ACHN (cell line): ENCODE measurements around the gene ANKRD49.
A peak's percentile ranks its signal among the peaks of the same experiment; 100 is the strongest.
"Not testable (repeated sequence)": the region's sequence is repeated elsewhere in the genome, so short reads cannot be mapped to it uniquely, and the experiment has no call there.

Source experiments
- DNase-seq: peaks from one replicate; pipeline ENCODE4 v3.0.0-alpha.2; 2015
- in situ Hi-C: cut with HindIII; loops from 2 replicates; pipeline ENCODE4 v1.10.0; 2017; ENCODE audit warnings: low sequenced_read_pairs, low pct_ligation_motif_present, low pct_unique_long_range_greater_than_20kb

ANKRD49 gene

DNA sequence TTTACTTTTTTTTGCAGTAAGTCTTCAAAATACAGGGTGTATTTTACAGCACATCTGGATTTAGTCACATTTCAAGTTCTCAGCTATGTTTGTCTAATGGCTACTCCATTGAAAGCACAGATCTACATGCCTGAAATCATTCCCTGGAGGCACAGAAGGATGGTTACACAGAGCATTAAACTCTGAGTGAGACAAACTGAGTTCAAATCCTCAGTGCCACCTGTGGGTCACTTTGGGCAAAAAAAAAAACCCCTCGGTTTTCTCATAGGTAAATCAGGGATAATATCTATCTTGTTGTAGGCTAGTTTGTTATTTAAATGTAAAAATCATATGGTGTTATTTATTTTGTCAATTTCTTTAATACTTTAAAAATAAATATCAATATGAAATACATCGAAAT lies 7.7 kb downstream of the ANKRD49 start:
- in situ Hi-C loops, result no loop called here
- DNase-seq, result no peak

DNA sequence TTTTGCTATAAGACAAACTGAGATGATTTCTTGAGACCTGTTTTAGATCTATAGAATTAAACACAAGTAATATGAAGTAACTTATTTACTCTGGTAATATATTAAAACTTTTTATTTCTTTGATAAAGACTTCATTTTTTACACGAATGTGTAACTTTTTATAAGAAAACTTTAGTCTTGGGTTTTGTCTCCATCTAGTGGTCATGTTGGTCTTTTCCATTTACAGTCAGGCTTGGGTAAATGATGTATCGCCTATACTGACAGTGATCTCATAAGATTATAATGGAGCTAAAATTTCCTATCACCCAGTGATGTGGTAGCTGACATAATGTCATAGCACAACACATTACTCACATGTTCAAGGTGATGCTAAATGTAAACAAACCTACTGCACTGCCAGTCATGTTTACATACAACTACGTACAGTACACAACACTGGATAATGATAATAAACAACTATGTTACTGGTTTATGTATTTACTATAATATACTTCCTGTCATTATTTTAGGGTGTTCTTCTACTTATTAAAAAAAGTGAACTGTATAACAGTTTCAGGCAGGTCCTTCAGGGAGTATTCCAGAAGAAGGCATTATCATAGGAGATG lies 11.0 kb downstream of the ANKRD49 start:
- in situ Hi-C loops, result no loop called here
- peak; percentile 54 for DNase-seq

DNA sequence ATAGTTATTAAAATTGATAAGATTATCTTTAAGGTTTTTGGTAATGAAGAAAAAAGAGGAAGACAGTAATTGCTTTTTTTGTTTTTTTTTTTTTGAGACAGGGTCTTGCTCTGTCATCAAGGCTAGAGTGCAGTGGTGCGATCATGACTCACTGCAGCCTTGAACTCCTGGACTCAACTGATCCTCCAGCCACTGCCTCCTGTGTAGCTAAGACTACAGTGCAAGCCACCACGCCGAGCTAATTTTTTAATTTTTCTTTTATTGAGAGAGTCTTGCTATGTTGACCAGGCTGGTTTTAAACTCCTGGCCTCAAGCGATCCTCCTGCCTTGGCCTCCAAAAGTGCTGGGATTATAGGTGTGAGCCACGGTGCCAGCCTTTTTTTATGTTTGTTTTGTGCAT lies 12.7 kb downstream of the ANKRD49 start:
- in situ Hi-C loops, DNase-seq: not testable (repeated sequence)

DNA sequence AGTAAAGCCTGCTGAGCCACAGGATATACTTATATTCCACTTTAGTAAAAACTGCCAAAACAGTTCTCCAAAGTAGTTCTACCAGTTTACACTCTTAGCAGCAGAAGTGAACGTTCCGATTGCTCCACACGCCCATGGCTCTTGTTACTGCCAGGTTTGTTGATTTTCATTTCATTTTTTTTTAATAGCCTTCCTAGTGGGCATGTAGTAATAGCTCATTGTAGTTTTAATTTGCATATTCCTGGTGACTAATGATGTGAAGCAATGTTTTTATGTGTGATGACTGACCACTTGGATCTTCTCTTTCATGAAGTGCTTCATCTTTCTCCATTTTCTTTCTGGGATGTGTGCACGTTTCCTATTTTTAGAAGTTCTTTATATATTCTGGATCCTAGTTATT lies 13.7 kb downstream of the ANKRD49 start:
- in situ Hi-C loops, result no loop called here
- DNase-seq, result no peak

DNA sequence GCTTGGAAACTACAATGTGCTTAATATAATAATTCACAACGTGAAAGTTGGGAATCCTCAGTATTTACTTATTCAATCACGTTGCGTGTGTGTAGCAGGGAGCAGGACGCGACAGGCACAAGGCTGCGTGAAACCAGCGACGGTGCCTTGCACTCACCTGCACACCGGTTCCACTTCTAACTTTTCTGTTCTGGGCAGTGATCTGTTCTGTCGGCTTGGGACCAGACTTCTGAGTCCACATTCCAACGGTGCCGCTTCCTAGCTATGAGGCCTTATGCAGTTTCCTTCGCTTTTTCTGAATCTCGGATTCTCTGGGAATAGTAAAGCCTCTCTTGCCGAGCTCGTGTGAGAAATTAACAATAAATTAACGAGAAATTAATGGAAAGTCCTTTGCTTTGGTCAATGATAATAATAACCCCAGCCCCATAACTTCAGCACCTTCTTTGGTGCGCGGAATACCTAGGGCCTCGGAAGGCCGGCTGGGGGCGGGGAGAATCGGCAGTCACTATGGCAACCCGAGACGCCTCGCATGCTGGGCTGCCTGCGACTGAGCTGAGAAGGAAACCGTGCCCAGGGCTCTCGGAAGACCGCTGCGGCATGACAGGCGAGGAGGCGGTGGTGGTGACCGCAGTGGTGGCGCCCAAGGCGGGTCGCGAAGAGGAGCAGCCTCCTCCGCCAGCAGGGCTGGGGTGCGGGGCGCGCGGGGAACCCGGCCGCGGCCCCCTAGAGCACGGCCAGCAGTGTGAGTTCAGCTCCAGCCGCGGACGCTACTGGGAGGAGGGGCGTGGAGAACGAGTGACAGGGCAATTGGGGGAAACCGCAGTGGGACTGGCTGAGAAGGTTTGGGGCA lies 18.4 kb downstream of the ANKRD49 start, which contains the start of gene C11orf97:
Gene C11orf97, plus strand, starts transcription at position 530 of the 850 bp plus-strand sequence. Its CDS starts 68 bp downstream, at position 598.
- in situ Hi-C loops, result no loop called here
- peak; percentile 41 for DNase-seq

DNA sequence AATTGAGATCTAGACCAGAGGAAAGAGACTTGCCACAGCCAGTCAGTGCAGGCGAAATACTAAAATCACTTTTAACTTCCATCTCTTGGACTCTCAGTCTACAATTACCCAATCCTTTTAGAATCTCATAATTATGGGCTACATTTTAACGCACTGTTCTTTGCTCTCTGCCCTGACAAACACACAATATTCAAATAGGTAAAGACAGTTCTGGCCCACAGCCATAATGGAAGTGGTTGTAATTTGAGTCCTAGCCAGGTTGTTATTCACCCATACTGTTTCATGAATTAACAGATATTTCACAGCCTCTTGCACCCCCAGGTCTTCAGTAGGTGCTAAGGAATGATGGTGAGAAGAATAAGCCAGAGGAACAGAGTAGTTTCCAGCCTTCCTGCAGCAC lies 19.3 kb downstream of the ANKRD49 start:
- no peak for DNase-seq
- in situ Hi-C loops, result no loop called here

DNA sequence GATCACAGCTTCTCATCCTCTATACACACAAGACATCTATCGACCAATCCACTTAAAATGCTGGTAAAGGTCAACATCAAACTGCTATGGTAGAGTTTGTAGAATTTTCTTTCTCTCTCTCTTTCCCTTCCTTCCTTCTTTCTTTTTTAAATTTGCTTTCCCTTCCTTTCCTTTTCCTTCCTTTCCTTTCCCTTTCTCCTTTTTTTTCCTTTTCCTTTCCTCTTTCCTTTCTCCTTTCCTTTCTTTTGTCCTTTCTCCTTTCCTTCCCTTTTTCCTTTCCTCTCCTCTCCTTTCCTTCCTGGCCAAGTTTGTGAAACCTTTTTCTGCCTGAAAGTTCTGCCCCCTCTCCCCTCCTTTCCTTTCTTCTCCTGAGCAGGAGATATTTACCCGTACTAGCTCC lies 21.6 kb downstream of the ANKRD49 start:
- no peak for DNase-seq
- in situ Hi-C loops, result no loop called here

DNA sequence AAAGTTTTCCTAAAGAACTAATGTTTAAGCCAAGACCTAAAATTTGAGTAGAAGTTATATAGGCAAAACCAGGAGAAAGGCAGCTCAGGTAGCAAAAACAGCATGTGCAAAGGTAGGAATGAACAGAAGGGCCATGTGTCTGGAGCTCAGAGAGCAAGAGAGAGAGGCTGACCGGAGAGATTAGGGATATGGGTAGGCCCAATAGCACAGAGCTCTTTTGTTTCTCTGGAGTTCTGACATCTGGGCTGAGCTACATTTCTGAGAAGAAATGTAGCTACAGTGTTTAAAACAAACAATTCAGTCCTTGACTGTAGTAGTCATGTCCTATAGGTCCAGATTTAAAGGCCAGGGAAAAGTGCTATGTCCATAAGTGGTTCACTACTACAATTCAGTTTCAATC lies 22.9 kb downstream of the ANKRD49 start:
- in situ Hi-C loops, result no loop called here
- no peak for DNase-seq

DNA sequence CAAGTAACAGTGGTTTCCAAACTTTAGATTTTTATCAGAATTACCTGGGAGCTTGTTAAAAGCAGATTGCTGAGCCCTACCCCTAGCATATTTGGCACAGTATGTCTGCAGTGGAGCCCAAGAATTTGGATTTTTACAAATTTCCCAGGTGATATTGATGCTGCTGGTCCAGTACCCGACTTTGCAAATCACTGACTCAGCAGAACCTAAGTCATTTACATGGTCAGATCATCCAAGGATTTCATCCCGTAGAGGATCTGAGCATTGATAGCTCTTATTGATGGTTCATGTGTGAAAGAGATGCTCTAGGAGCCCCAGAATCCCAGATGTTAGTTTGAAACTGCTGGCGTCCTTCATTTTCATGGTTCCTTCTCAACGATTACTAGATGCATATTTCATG lies 24.5 kb downstream of the ANKRD49 start:
- in situ Hi-C loops, result no loop called here

DNA sequence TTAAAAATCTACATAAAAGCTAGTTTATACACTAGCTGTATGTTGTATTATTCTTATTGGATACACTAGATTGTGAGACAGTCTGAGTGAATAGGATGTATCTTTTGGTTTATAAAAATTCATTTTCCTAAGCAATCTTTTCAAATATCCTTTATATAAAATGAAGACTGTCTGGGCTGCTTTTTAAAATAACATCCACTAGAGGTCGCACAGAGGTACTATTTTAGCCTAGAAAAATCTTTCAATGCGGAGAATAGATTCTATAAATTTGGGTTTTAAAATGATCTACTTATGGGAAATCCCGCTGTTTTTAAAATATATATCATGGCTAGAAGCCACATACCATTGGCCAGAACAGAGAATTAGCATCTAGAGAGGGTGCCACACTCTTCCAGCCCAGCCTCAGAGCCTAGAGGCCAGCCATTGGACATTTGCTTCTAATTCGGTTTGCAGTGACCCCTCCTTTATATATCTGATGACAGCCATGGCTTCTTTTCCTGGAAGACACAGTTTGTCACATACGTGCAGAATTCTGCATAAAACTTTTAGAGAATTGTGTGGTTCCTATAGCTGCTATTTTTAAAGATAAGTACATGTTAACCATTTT lies 25.8 kb downstream of the ANKRD49 start:
- DNase-seq, result peak; percentile 32
- in situ Hi-C loops, result no loop called here

More for the DNA sequence above, 24.5 kb downstream of the ANKRD49 start:
- DNase-seq, result no peak

DNA sequence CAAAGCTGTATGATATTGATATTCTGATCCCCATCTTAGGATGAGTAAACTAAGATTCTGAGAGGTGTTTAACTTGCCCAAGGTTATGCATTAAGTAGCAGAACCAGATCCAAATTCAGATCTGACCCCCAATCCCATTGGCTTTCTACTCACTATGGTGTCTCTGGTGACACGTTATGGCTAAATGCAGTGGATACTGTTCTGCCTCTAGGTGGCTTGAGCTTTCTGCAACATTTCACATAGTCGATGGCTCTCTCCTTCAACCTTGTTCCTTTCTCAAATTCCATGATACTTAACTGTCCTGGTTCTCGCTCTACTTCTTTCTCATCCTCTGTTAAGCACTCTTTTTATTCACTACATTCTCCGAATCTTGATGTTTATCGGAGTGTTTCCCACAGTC lies 27.9 kb downstream of the ANKRD49 start:
- in situ Hi-C loops, result no loop called here
- peak; percentile 7 for DNase-seq

DNA sequence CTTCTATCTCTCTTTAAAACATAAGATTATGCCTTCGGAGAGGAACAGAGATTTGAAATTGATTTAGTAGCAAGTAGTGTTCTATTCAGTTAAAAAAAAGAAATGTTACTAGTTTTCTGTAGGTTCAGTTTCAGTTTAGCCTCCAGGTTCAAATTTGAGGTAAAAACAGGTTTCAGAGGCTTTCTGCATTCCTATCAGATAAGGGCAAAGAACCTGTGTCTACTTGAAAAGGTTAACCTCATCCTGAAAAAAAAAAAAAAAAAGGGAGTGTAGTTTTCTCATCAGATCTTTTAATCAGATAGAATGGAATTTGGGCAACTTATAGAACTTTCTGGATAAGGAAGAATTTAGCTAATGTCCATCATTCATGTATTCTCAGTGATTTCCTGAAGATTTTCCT lies 30.6 kb downstream of the ANKRD49 start:
- no peak for DNase-seq
- in situ Hi-C loops, result no loop called here

DNA sequence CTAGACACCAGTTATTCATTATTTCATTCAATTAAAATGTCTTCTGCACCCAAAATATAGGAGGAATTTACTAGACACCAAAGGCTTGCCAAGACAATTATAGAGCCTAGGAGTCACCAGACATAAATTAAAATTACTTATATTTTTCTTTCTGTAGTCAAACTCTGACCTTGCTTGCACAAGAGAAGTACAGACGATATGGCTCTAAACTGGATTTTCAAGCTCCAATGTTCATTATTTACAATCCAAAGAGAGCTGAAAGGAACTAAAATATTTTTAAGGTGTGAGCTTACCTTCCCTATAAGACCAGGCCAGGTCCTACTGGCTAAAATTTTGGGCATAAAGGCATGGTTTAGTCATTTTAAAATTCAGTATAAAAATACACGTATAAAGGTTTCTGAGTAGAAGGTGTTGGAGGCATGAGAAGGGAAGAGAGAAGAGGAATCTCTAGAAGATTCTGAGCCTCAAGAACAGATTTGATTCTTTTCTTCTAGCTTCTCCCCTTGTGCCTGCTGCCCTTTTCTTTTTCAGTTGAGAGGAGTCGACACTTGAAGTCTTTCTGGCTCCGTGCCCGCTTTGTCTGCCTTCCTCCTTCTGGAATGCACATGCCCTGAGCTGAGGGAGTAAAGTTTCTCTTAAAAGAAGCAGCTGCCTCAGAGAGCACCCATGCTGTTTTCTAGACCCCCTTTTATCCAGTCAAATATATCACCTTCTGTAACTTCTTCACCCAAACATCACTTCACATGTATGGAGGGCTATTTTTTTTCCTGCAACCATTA lies 32.0 kb downstream of the ANKRD49 start:
- DNase-seq, result peak; percentile 40
- in situ Hi-C loops, result no loop called here

DNA sequence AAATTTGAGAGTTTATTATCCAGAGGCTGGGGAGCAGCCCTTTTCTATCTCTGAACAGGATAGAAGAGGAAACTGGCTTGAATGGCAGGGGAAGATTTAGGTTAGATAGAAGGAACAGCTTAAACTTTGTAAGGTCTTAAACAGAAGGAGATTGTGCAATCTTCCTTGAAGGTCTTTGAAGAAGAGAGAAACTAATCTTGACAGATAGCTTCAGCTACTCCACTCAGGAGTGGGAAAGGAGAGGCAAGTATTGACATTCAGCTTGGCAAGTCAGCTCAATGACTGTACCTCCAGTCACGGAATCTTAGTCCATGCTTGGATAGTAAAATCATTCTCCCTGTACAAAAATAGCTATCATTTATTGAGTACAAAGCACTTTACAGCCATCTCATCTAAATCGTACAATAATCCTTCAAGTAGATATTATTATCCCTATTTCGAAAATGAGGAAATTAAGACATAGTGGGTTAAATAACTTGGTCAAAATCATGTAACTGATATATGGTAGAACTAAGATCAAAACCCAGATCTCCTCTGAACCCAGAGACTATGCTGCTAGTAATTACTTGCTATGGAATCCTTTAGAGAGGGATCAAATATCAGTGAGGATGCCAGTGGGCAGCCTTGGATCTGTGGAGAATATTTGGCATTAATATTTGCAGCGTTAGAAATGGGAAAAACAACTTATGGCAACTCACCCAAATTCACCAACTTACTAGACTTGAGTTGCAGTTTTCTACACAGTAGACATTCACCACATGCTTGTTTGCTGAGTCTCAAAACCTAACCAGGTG lies 33.1 kb downstream of the ANKRD49 start:
- no peak for DNase-seq
- in situ Hi-C loops, result no loop called here

DNA sequence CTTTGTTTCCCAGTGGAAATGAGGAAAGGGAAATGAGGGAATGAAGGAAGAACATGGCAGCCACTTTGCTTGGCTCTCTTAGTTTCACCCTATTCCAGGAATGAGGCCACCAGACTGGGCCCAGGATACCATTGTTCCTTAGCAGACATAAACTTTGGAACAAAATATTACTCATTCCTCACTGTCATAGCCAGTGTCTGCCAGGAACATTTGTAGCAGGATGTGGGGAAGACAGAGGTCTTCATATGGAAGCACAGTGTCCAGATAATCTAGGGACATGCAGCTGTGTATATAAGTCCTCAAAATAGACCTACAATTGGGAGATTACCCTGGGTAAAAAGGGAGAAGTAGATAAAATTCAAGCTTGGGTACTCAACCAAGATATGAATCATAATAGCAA lies 34.8 kb downstream of the ANKRD49 start:
- in situ Hi-C loops, result no loop called here

DNA sequence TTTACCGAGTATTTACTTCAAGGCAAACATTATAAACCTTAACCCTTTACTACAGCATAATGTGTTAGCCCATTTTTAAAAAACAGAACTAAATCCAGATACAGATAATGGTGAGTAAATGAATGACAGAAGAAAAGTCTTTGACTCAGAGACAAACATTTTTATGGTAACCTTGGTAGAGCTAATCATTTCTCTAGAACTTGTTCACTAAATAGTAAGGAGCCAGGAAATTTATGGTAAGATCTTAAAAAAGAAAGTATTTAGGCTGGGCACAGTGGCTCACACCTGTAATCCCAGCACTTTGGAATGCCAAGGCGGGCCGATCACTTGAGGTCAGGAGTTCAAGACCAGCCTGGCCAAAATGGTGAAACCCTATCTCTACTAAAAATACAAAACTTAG lies 38.4 kb downstream of the ANKRD49 start:
- DNase-seq, result no peak
- in situ Hi-C loops, result no loop called here

More for the DNA sequence above, 34.8 kb downstream of the ANKRD49 start:
- no peak for DNase-seq

DNA sequence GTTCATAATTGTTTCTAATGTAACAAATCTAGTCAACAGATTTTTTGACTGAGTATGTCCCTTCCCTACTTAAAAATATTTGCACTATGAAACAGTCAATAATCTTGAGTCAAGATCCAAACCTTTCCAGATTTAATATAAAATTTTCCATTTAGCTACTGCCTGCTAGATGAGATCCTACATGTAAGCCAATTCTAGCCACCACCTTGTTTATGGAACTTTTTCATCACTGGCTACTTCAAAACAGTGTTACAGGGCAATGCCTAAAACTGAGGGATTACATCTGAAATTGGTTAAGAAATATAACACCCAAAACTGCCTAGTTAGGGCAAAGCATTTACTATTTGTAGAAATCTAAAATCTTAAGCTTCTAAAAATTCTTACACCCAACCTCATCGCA lies 39.4 kb downstream of the ANKRD49 start:
- DNase-seq, result no peak
- in situ Hi-C loops, result no loop called here
